Endothelial cell of umbilical vein (primary cell): ENCODE data around the gene ZNF555. TPM values are rescaled to one million over a fixed set of nuclear protein-coding genes. Genes with fewer than 3 reads are reported as not detected.

Experiments used
- BruUV-seq: library from RNA; stranded (reverse); fragments of 400-500 nt; replicated peaks from 2 replicates; lab custom pipeline; 2021; lab: Mats Ljungman, UMichigan
- CTCF ChIA-PET: fragments of 300-600, 350-600 bp; sonication (Branson Sonifier 250); formaldehyde crosslinking; loops from one replicate; lab custom pipeline; 2021; ENCODE audit warnings: antibody characterized with exemption, inconsistent platforms; lab: Charles Lee
- POLR2A ChIA-PET: fragments of 300-600, 350-600 bp; sonication (Branson Sonifier 250); formaldehyde crosslinking; loops from one replicate; lab custom pipeline; 2021; ENCODE audit warnings: antibody characterized with exemption, inconsistent platforms; lab: Charles Lee
- DNase-seq: peaks from one replicate; pipeline ENCODE4 v3.0.0-alpha.2; 2011; ENCODE audit warnings: low read depth, low spot score
- FAIRE-seq: peaks from 2 replicates; lab custom pipeline; 2011; peaks lifted over from hg19 to GRCh38; lab: Jason Lieb, UNC
- H2AFZ ChIP-seq: 2 replicates; pipeline ENCODE4 v1.6.0; 2012; ENCODE audit warnings: low read depth, low read length, control low read depth, inconsistent platforms
- H3K27ac ChIP-seq: 2 replicates; pipeline ENCODE4 v1.5.1; 2011; ENCODE audit warnings: low read depth, mild to moderate bottlenecking, control low read depth, low read length, moderate library complexity; ENCODE audit not compliant: insufficient read depth
- H3K27me3 ChIP-seq, 2 experiments: 2 replicates each; pipeline versions ENCODE4 v1.6.0 to v1.6.1; 2011; ENCODE audit warnings: low read length in 2 of 2, mixed read lengths in 1 of 2; ENCODE audit not compliant: control insufficient read depth in 2 of 2, insufficient read depth in 2 of 2
- H3K36me3 ChIP-seq, 2 experiments: 2 replicates in 1 of 2; 3 replicates in 1 of 2; pipeline ENCODE4 v1.5.1; 2011; ENCODE audit warnings: low read length in 2 of 2, mild to moderate bottlenecking in 1 of 2, moderate library complexity in 1 of 2; ENCODE audit not compliant: control insufficient read depth in 2 of 2, insufficient read depth in 2 of 2; ENCODE audit errors: extremely low read depth in 1 of 2
- H3K4me1 ChIP-seq: 3 replicates; pipeline ENCODE4 v1.5.1; 2011; ENCODE audit warnings: mild to moderate bottlenecking, low read length; ENCODE audit not compliant: control insufficient read depth, insufficient read depth; ENCODE audit errors: extremely low read depth
- H3K4me2 ChIP-seq: 2 replicates; pipeline ENCODE4 v1.6.1; 2011; ENCODE audit warnings: low read length, control low read depth, mixed read lengths; ENCODE audit not compliant: insufficient read depth
- H3K4me3 ChIP-seq, 3 experiments: fragments of 200-600 bp in 1 of 3; sonication (generic), shearing (Covaris generic) in 1 of 3; replicated peaks in 1 of 3; 2 replicates each; pipeline ENCODE4 v1.5.1; 2011 to 2016; ENCODE audit warnings: control low read depth in 3 of 3, low read length in 3 of 3, mild to moderate bottlenecking in 2 of 3, inconsistent platforms in 1 of 3, low read depth in 1 of 3, moderate library complexity in 1 of 3; ENCODE audit not compliant: insufficient read depth in 1 of 3
- H3K79me2 ChIP-seq: 2 replicates; pipeline ENCODE4 v1.6.0; 2012; ENCODE audit warnings: low read length, inconsistent platforms; ENCODE audit not compliant: control insufficient read depth, insufficient read depth
- H3K9ac ChIP-seq: replicated peaks from 2 replicates; pipeline ENCODE3; 2011; ENCODE audit warnings: low read length, control low read depth; ENCODE audit not compliant: insufficient read depth; ENCODE audit errors: extremely low read depth
- H3K9me1 ChIP-seq: replicated peaks from 3 replicates; pipeline ENCODE4 v1.6.0; 2011; ENCODE audit warnings: mild to moderate bottlenecking, low read length; ENCODE audit not compliant: control insufficient read depth, insufficient read depth; ENCODE audit errors: extremely low read depth
- H3K9me3 ChIP-seq: replicated peaks from 2 replicates; pipeline ENCODE4 v1.5.1; 2012; ENCODE audit warnings: low read length, inconsistent platforms; ENCODE audit not compliant: control insufficient read depth, insufficient read depth
- H4K20me1 ChIP-seq: replicated peaks from 2 replicates; pipeline ENCODE3; 2011; ENCODE audit warnings: mild to moderate bottlenecking, low read length; ENCODE audit not compliant: control insufficient read depth, insufficient read depth; ENCODE audit errors: extremely low read depth
- EZH2 ChIP-seq: IDR thresholded peaks from 2 replicates; pipeline ENCODE4 v1.6.1; 2012; ENCODE audit warnings: borderline replicate concordance, low read depth, mild to moderate bottlenecking, moderate library complexity, low read length, inconsistent platforms; ENCODE audit not compliant: severe bottlenecking
- FOS ChIP-seq: IDR thresholded peaks from 2 replicates; pipeline ENCODE4 v1.6.1; 2011; ENCODE audit warnings: mild to moderate bottlenecking, low read length, moderate library complexity, borderline replicate concordance; ENCODE audit not compliant: insufficient read depth
- GATA2 ChIP-seq: IDR thresholded peaks from 2 replicates; pipeline ENCODE4 v1.7.0; 2011; ENCODE audit warnings: low read depth, mild to moderate bottlenecking, moderate library complexity, mixed read lengths, low read length; ENCODE audit not compliant: insufficient read length, insufficient read depth
- JUN ChIP-seq: IDR thresholded peaks from 2 replicates; pipeline ENCODE4 v1.6.1; 2011; ENCODE audit warnings: borderline replicate concordance, low read depth; ENCODE audit not compliant: insufficient read length, insufficient read depth
- MAX ChIP-seq: IDR thresholded peaks from 2 replicates; pipeline ENCODE4 v1.6.1; 2011; ENCODE audit not compliant: insufficient read depth, insufficient read length
- MYC ChIP-seq: IDR thresholded peaks from one replicate; pipeline ENCODE4 v1.6.1; 2011; ENCODE audit warnings: mild to moderate bottlenecking, low read depth, low read length
- POLR2A ChIP-seq: IDR thresholded peaks from 2 replicates; pipeline ENCODE4 v1.6.1; 2012; ENCODE audit warnings: low read depth, mild to moderate bottlenecking, control low read depth, low read length
- POLR2AphosphoS5 ChIP-seq: IDR thresholded peaks from 2 replicates; pipeline ENCODE4 v1.6.1; 2012; ENCODE audit warnings: low read depth, mild to moderate bottlenecking, control low read depth, low read length, moderate library complexity; ENCODE audit not compliant: insufficient read depth
- dilution Hi-C: fragments of 300-500 bp; cut with MboI; formaldehyde crosslinking; loops from one replicate; pipeline ENCODE4 v1.15.0; 2019; ENCODE audit warnings: low sequenced_read_pairs; ENCODE audit not compliant: extremely low pct_ligation_motif_present
- intact Hi-C: fragments of 100-400 bp; cut with micrococcal nuclease; formaldehyde crosslinking; loops from one replicate; pipeline ENCODE4 v1.10.0; 2022
- polyA plus RNA-seq, 4 experiments: library from polyadenylated mRNA; depleted of rRNA in 3 of 4; stranded (reverse) in 3 of 4; unstranded in 1 of 4; fragments of >200 nt; gene quantifications; 2 replicates each; pipeline versions ENCODE4 v1.2.1 to v1.2.3, GENCODE V29; 2011 to 2012; ENCODE audit warnings: missing spikeins in 1 of 4
- total RNA-seq: library from RNA; stranded (reverse); gene quantifications from 2 replicates; pipeline ENCODE4 v1.2.3, GENCODE V29; 2021
- TF ChIP-seq, protein P1 (sequence below), 2 donors: IDR thresholded peaks; 1 replicate in 1 of 2; 2 replicates in 1 of 2; pipeline ENCODE4 v1.5.1; 2011; ENCODE audit warnings: low read length in 2 of 2, mild to moderate bottlenecking in 2 of 2, moderate library complexity in 2 of 2, control low read depth in 1 of 2, inconsistent platforms in 1 of 2, low read depth in 1 of 2; ENCODE audit not compliant: insufficient read depth in 1 of 2; ENCODE audit errors: extremely low read depth in 1 of 2

The ZNF555 gene
- total and polyA plus RNA-seq, 2 donors (not counting 3 experiments of a cell fraction or from before 2014, with no cell fraction given): 1.6 to 5.4 TPM

GRCh38 chr19:2866495-2867024 is 25.3 kb downstream of the ZNF555 start:
- POLR2A ChIA-PET: no interaction called here
- no peak overlapping the region for H2AFZ ChIP-seq
- no peak for DNase-seq

More at GRCh38 chr19:2866495-2867024, 25.3 kb downstream of the ZNF555 start:
- no TSS peak for BruUV-seq
- Histone ChIP-seq H3K4me1 (no peaks in the 10 kb centered on the region), H3K9me1 (no peaks in the 10 kb centered on the region), H4K20me1 (no peaks in the 10 kb centered on the region), H3K9me3 (no peaks in the 10 kb centered on the region), H3K4me3 (no peak overlapping the region), H3K27ac (no peak overlapping the region), H3K27me3 (no peaks in the 10 kb centered on the region), H3K79me2 (no peaks in the 10 kb centered on the region), H3K36me3 (no peaks in the 10 kb centered on the region), H3K9ac (no peak overlapping the region), H3K4me2 (no peak overlapping the region)
- no peak for TF ChIP-seq POLR2A
- TF ChIP-seq MYC: no peak
- no peak for TF ChIP-seq MAX
- no peak for TF ChIP-seq EZH2
- TF ChIP-seq FOS: no peak
- TF ChIP-seq, protein P1, sequence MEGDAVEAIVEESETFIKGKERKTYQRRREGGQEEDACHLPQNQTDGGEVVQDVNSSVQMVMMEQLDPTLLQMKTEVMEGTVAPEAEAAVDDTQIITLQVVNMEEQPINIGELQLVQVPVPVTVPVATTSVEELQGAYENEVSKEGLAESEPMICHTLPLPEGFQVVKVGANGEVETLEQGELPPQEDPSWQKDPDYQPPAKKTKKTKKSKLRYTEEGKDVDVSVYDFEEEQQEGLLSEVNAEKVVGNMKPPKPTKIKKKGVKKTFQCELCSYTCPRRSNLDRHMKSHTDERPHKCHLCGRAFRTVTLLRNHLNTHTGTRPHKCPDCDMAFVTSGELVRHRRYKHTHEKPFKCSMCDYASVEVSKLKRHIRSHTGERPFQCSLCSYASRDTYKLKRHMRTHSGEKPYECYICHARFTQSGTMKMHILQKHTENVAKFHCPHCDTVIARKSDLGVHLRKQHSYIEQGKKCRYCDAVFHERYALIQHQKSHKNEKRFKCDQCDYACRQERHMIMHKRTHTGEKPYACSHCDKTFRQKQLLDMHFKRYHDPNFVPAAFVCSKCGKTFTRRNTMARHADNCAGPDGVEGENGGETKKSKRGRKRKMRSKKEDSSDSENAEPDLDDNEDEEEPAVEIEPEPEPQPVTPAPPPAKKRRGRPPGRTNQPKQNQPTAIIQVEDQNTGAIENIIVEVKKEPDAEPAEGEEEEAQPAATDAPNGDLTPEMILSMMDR (IDR thresholded peaks at IDR 0.05; ENCODE audit: extremely low read depth in 1 of 2, insufficient read depth in 1 of 2, low read depth in 1 of 2, low read length in 2 of 2): no peak
- no peak for TF ChIP-seq POLR2AphosphoS5
- no peak for TF ChIP-seq GATA2
- no peak for TF ChIP-seq JUN
- dilution Hi-C loops: no loop called here
- no peak for FAIRE-seq
- CTCF ChIA-PET: interaction anchor here (1.0 to 1.1 kb wide), 2 partner anchors 17 to 21 kb away, joined by 3 read pairs; no protein-coding TSS in a partner anchor
- intact Hi-C loops: no loop called here
